ENCODE measurements around the gene LSAMP.

LSAMP gene

GRCh38 chr3:116053017-116053416, 392.3 kb downstream of the LSAMP start:
- DNase-seq (ENCODE audit: low read depth), result no peak

DNA sequence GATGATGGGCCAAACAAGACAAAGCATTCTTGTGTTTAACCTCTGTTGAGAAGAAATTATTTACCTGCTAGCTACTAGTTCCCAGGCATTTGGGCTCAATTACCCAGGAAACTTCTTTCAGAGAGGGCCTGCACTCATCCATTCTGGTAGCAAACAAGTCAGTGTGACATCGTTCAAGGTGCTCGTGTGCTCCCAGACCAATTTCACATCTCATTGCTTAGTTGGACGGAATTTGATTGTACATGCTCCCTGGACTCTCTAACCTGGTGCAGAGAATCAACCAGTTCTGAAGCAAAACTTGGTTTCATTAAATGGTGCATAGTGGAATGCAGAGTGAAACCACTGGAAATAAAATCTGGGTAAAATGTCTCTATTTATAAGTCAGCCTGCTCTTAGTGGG, 392.7 kb downstream of the LSAMP start:
- DNase-seq (ENCODE audit: low read depth), result no peak

GRCh38 chr3:116051586-116051985, 393.7 kb downstream of the LSAMP start:
- no peak for DNase-seq (ENCODE audit: low read depth)

DNA sequence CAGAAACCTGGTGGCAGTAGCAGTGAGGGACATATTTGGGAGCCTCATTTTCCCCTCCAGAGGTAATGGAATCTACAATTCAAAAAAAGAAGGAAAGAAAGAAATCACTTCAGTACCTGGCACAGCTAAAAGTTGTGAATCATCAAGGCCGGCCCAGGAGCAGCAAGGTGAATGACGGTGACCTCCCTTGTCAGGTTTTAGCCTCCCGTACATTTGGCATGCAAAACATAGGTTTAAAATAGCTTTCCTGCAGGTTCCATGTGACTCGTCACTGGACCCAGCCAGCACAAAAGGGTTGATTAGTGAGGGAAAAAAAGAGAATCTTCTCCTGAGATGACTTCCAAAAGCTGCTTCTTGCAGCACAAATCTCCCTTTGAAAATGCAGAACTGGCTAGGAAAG, 394.2 kb downstream of the LSAMP start:
- DNase-seq (ENCODE audit: low read depth), result no peak

- DNase-seq (ENCODE audit: low read depth), result no peak
Observed at GRCh38 chr3:116050311-116050915, 394.9 kb downstream of the LSAMP start.

GRCh38 chr3:116048991-116049390, 396.3 kb downstream of the LSAMP start:
- no peak for DNase-seq (ENCODE audit: low read depth)

DNA sequence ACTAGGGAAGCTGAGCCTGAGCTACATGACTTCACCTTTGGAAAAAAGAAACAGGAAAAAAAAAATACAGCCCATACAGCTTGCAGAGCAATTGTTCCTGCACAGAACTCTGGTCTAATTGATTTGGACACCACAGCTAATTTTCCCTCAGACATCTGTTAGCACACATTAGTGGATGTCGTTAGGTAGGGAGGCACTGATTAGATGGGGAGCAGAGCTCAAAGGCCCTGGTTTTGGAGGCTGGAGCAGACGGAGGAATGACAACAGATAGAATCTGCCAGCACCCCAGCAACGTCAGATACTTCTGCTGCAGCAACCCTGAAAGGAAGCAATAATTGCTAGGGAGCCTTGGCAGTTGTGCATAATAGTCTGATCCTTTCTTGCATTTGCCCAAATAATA, 398.9 kb downstream of the LSAMP start:
- DNase-seq (ENCODE audit: low read depth), result no peak

DNA sequence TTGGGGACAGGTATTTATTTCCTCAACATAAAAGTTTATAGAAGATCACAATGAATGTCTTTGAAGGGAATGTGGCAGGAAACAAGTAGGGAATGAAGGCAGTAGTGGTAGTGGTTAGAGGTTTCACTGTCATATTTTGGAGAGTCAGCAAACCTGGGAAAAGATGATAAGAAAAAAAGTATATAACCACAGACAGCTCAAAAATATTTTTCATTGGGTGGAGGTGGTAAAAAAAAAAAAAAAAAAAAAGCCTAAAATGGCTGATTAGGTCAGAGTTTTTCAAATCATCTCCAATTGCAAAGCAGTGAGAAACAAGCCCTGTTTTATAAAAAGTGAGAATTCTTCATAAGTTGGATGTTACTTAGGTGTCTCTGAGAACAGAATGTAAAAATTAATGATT, 400.0 kb downstream of the LSAMP start:
- no peak for DNase-seq (ENCODE audit: low read depth)

GRCh38 chr3:116040152-116040551, 405.1 kb downstream of the LSAMP start:
- no peak for DNase-seq (ENCODE audit: low read depth)

DNA sequence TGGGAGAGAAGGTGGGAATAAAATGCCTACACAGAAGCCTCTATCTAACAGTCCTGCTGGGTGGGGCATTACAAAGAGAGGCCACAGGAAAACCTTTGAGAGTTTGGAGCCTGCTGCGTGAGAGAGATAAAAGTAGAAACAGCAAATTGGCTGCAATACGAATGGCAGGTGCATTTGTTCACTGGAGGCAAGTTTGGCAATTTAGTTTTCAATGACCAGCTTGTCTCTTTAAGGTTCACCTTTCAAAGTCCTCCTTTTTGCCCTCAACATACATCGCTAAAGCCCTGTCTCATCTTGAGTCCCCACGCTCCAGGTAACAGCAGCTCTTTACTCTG, 405.7 kb downstream of the LSAMP start:
- DNase-seq (ENCODE audit: low read depth), result no peak

GRCh38 chr3:116038968-116039650, 406.2 kb downstream of the LSAMP start:
- no peak for DNase-seq (ENCODE audit: low read depth)

GRCh38 chr3:116037954-116038911, 407.1 kb downstream of the LSAMP start:
- no peak for DNase-seq (ENCODE audit: low read depth)

DNA sequence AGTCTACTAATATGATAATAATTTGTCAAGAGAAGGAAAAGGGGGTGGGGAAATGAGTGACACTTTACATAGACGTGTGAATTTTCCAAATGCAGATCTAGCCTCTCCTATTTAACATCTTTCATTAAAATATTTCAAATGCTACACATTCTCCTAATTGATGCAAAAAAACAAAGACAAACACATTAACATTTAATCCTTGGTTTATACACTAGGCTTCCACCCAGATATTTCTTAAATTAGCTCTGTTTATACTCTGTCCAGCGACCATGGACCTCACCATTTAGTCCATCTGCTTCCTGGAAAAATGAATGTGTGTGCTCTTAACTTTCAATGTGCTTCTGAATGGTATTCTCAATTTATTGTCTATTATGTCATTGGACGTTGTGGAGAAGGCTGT, 409.9 kb downstream of the LSAMP start:
- no peak for DNase-seq (ENCODE audit: low read depth)

DNA sequence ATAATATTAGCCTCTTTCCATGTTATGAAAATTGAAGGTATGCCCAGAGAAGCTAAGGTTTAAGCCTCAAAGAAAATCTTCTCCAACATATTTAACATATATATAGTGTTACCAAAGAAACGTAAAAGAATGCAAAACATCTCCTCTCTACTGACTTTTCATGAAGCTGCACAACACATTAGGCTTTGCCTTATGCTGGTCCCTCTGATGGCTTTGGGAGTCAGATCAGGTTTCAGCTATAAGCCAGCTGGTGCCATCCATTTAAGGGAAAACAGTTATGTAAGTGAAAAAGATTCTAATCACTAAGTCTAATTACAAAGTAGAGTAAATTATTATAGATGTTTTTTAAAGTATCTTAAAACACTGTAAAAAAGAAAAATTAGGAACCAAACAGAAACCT, 410.5 kb downstream of the LSAMP start:
- no peak for DNase-seq (ENCODE audit: low read depth)

GRCh38 chr3:116034086-116034485, 411.2 kb downstream of the LSAMP start:
- no peak for DNase-seq (ENCODE audit: low read depth)

GRCh38 chr3:116033516-116033915, 411.8 kb downstream of the LSAMP start:
- DNase-seq (ENCODE audit: low read depth), result no peak

GRCh38 chr3:116032176-116032575, 413.1 kb downstream of the LSAMP start:
- DNase-seq (ENCODE audit: low read depth), result no peak

GRCh38 chr3:116030131-116030850, 415.0 kb downstream of the LSAMP start:
- no peak for DNase-seq (ENCODE audit: low read depth)

DNA sequence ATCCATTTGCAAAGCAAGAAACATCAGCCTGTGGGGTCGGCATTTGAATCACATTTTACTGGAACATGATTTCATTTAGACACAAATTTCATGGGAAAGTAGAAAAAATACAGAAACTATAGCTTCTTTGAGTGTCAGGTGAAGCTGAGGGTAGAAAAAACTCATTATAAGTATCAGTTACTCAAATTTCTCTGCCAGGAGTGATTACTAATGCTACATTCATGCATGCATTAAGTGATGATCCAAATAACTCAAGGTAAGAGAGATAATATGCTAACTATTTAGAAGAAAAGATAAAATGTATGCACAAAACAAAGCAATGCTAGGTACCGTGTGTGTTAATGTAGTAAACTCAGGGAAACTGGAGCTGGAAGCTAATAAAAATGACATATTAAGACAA, 416.0 kb downstream of the LSAMP start:
- no peak for DNase-seq (ENCODE audit: low read depth)

DNA sequence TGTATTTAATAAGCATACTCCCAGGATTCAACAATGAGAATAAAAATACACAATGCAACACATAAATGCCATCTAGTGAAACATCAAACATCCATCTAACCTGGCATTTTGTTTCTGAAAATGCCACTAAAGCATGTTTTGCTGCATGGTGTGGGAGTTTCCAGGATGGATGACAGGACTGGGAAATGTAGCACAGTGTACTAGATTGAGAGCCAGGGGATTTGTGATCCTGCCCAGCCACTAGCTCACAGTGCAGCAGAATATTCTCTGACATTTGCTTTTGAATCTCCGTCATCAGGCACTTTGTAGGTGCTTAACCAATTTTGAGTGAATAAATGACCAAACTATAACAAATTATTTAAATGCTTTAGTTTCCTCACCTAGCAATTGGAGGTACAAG, 417.1 kb downstream of the LSAMP start:
- no peak for DNase-seq (ENCODE audit: low read depth)

- no peak for DNase-seq (ENCODE audit: low read depth)
Observed at GRCh38 chr3:116020989-116021388, 424.3 kb downstream of the LSAMP start.

DNA sequence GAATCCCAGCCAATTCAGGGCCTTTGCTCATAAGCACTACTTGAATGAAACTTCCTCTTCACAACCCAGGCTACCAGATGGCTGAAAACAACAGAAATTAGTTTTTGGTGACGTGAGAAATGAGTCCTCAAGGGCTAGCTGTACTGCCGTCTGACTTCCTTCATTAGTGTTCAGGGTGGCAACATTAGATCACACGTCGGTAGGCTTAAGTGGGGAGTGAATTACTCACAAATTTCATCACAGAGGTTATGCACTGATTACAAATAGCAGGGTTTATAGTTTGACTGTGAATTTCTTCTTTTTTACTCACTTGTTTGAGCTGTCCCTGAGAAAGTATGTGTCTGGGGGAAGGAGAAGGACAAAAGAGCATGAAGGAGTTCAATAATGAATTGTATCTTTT, 424.8 kb downstream of the LSAMP start:
- no peak for DNase-seq (ENCODE audit: low read depth)
